ENCODE data around the gene SEMA7A.

- TF ChIP-seq REST (IDR thresholded peaks at IDR 0.05; ENCODE audit: insufficient read depth in 1 of 2, low read depth in 2 of 2, low read length in 2 of 2): no peak
- no peak for TF ChIP-seq TAF1 (IDR thresholded peaks at IDR 0.05; ENCODE audit: borderline replicate concordance, insufficient read depth, low read length)
- TF ChIP-seq POLR2AphosphoS5 (IDR thresholded peaks at IDR 0.05; ENCODE audit: low read depth, low read length): no peak
- TF ChIP-seq FOXP2 (optimal IDR thresholded peaks at IDR 0.05; ENCODE audit: borderline replicate concordance, extremely low read depth, extremely low read length, insufficient read depth): no peak
Observed at GRCh38 chr15:74387621-74388362, 46.0 kb downstream of the SEMA7A start.
